H9 (cell line): Measurements from ENCODE around the gene PBX1. TPM values are rescaled to one million over a fixed set of nuclear protein-coding genes. Genes with fewer than 3 reads are reported as not detected.

Experiments used
- DNase-seq: peaks from one replicate; pipeline ENCODE4 v3.0.0-alpha.2; 2017
- H2AFZ ChIP-seq: one replicate; pipeline ENCODE4 v1.6.1; 2013; ENCODE audit warnings: mild to moderate bottlenecking, low read length, control low read depth, moderate library complexity
- H2AK5ac ChIP-seq: 2 replicates; pipeline ENCODE4 v1.6.1; 2013; ENCODE audit warnings: low read length, control low read depth, mixed read lengths; ENCODE audit not compliant: insufficient read length
- H2BK120ac ChIP-seq: one replicate; pipeline ENCODE4 v1.6.1; 2013; ENCODE audit warnings: low read depth, mild to moderate bottlenecking, low read length, control low read depth, inconsistent platforms; ENCODE audit not compliant: poor library complexity, severe bottlenecking
- H2BK12ac ChIP-seq: 2 replicates; pipeline ENCODE4 v1.6.1; 2013; ENCODE audit warnings: low read length, control low read depth, mixed read lengths, low read depth; ENCODE audit not compliant: insufficient read length
- H2BK15ac ChIP-seq: 2 replicates; pipeline ENCODE4 v1.6.1; 2013; ENCODE audit warnings: low read depth, low read length, control low read depth
- H2BK20ac ChIP-seq: one replicate; pipeline ENCODE4 v1.6.1; 2013; ENCODE audit warnings: low read depth, mild to moderate bottlenecking, low read length, control low read depth, inconsistent platforms; ENCODE audit not compliant: poor library complexity, severe bottlenecking
- H2BK5ac ChIP-seq: 2 replicates; pipeline ENCODE4 v1.6.1; 2013; ENCODE audit warnings: low read length, control low read depth, mixed read lengths; ENCODE audit not compliant: insufficient read length
- H3K14ac ChIP-seq: 2 replicates; pipeline ENCODE4 v1.6.1; 2013; ENCODE audit warnings: low read length, control low read depth; ENCODE audit not compliant: insufficient read depth
- H3K18ac ChIP-seq: 2 replicates; pipeline ENCODE4 v1.6.1; 2013; ENCODE audit warnings: low read depth, mild to moderate bottlenecking, mixed read lengths, low read length, control low read depth; ENCODE audit not compliant: insufficient read length
- H3K23ac ChIP-seq: 2 replicates; pipeline ENCODE4 v1.6.1; 2013; ENCODE audit warnings: low read length, control low read depth, mixed read lengths, low read depth; ENCODE audit not compliant: insufficient read length
- H3K23me2 ChIP-seq: 2 replicates; pipeline ENCODE4 v1.6.1; 2013; ENCODE audit warnings: low read depth, mild to moderate bottlenecking, mixed read lengths, low read length, control low read depth; ENCODE audit not compliant: insufficient read length, poor library complexity, severe bottlenecking
- H3K27ac ChIP-seq: 2 replicates; pipeline ENCODE4 v1.5.1; 2013; ENCODE audit warnings: low read length, control low read depth, mixed read lengths, low read depth; ENCODE audit not compliant: insufficient read length
- H3K27me3 ChIP-seq: 2 replicates; pipeline ENCODE4 v1.6.1; 2013; ENCODE audit warnings: low read length, control low read depth, inconsistent platforms; ENCODE audit not compliant: insufficient read depth
- H3K4ac ChIP-seq: 2 replicates; pipeline ENCODE4 v1.6.1; 2013; ENCODE audit warnings: low read depth, mild to moderate bottlenecking, control low read depth, inconsistent platforms, low read length, moderate library complexity
- H3K4me1 ChIP-seq: 2 replicates; pipeline ENCODE4 v1.6.1; 2013; ENCODE audit warnings: low read length, control low read depth, inconsistent platforms; ENCODE audit not compliant: insufficient read depth
- H3K4me2 ChIP-seq: 2 replicates; pipeline ENCODE4 v1.6.1; 2013; ENCODE audit warnings: low read length, control low read depth, mixed read lengths; ENCODE audit not compliant: insufficient read length, insufficient read depth
- H3K56ac ChIP-seq: 2 replicates; pipeline ENCODE4 v1.6.1; 2013; ENCODE audit warnings: low read depth, mild to moderate bottlenecking, mixed read lengths, low read length, control low read depth; ENCODE audit not compliant: insufficient read length
- H3K79me1 ChIP-seq: 2 replicates; pipeline ENCODE4 v1.6.1; 2013; ENCODE audit warnings: low read depth, mild to moderate bottlenecking, moderate library complexity, low read length, control low read depth, inconsistent platforms; ENCODE audit not compliant: insufficient read depth, poor library complexity, severe bottlenecking
- H3K79me2 ChIP-seq: 2 replicates; pipeline ENCODE4 v1.6.1; 2013; ENCODE audit warnings: low read length, control low read depth, inconsistent platforms; ENCODE audit not compliant: insufficient read depth
- H3K9ac ChIP-seq: 2 replicates; pipeline ENCODE4 v1.6.1; 2013; ENCODE audit warnings: low read length, control low read depth, mixed read lengths; ENCODE audit not compliant: insufficient read length; ENCODE audit errors: extremely low read depth
- H3K9me3 ChIP-seq: one replicate; pipeline ENCODE4 v1.6.1; 2013; ENCODE audit warnings: low read depth, low read length, inconsistent platforms; ENCODE audit not compliant: control insufficient read depth
- H3T11ph ChIP-seq: one replicate; pipeline ENCODE4 v1.6.1; 2013; ENCODE audit warnings: mild to moderate bottlenecking, low read length, control low read depth, inconsistent platforms
- H4K20me1 ChIP-seq: one replicate; pipeline ENCODE4 v1.6.1; 2013; ENCODE audit not compliant: control insufficient read depth, insufficient read length, insufficient read depth
- H4K5ac ChIP-seq: 2 replicates; pipeline ENCODE4 v1.6.1; 2013; ENCODE audit warnings: low read depth, mild to moderate bottlenecking, mixed read lengths, low read length, control low read depth; ENCODE audit not compliant: insufficient read length
- H4K8ac ChIP-seq: replicated peaks from 2 replicates; pipeline ENCODE4 v1.6.1; 2013; ENCODE audit warnings: low read length, control low read depth, mixed read lengths, low read depth; ENCODE audit not compliant: insufficient read length
- H4K91ac ChIP-seq: 2 replicates; pipeline ENCODE4 v1.6.1; 2013; ENCODE audit warnings: low read depth, mild to moderate bottlenecking, moderate library complexity, mixed read lengths, low read length, control low read depth; ENCODE audit not compliant: insufficient read length
- H3K27ac Mint-ChIP-seq, 3 experiments: 2 replicates in 2 of 3; 3 replicates in 1 of 3; pipeline ENCODE4 v1.8.0; 2020 to 2021; ENCODE audit warnings: mixed read lengths in 3 of 3, mild to moderate bottlenecking in 1 of 3, moderate library complexity in 1 of 3
- H3K27me3 Mint-ChIP-seq: 2 replicates; pipeline ENCODE4 v1.8.0; 2021; ENCODE audit warnings: low read depth, mild to moderate bottlenecking, moderate library complexity, mixed read lengths
- H3K36me3 Mint-ChIP-seq, 3 experiments: 2 replicates in 2 of 3; 3 replicates in 1 of 3; pipeline ENCODE4 v1.8.0; 2020 to 2021; ENCODE audit warnings: low read depth in 3 of 3, mixed read lengths in 3 of 3; ENCODE audit not compliant: insufficient read depth in 1 of 3
- H3K4me1 Mint-ChIP-seq, 2 experiments: 2 replicates each; pipeline ENCODE4 v1.8.0; 2020; ENCODE audit warnings: mixed read lengths in 2 of 2
- H3K4me3 Mint-ChIP-seq, 2 experiments: 2 replicates in 1 of 2; 3 replicates in 1 of 2; pipeline ENCODE4 v1.8.0; 2020 to 2021; ENCODE audit warnings: mild to moderate bottlenecking in 2 of 2, mixed read lengths in 2 of 2, moderate library complexity in 1 of 2
- H3K9me3 Mint-ChIP-seq, 2 experiments: 2 replicates in 1 of 2; 3 replicates in 1 of 2; pipeline ENCODE4 v1.8.0; 2020; ENCODE audit warnings: mild to moderate bottlenecking in 2 of 2, mixed read lengths in 2 of 2, moderate library complexity in 1 of 2
- WGBS: extraction: QIAGEN DNeasy Blood & Tissue Kit; methylation state at CpG from one replicate; pipeline ENCODE4 v1.1.7; 2013; ENCODE audit warnings: missing lambda C conversion rate, low lambda C conversion rate, mixed read lengths; ENCODE audit not compliant: insufficient read length; ENCODE audit errors: extremely low coverage; 5-methylcytosine and 5-hydroxymethylcytosine counted together
- total RNA-seq: library from RNA; stranded (reverse); gene quantifications from 2 replicates; pipeline ENCODE4 v1.2.1, GENCODE V29; 2021
- TF ChIP-seq, protein P1 (sequence below): fragments of 200-600 bp; sonication (generic); conservative IDR thresholded peaks from 3 replicates; pipeline ENCODE4 v1.8.0; 2021; ENCODE audit warnings: antibody characterized with exemption, mild to moderate bottlenecking

PBX1 gene
- total RNA-seq, 1 experiment from 2014 or later, result 142 TPM

DNA sequence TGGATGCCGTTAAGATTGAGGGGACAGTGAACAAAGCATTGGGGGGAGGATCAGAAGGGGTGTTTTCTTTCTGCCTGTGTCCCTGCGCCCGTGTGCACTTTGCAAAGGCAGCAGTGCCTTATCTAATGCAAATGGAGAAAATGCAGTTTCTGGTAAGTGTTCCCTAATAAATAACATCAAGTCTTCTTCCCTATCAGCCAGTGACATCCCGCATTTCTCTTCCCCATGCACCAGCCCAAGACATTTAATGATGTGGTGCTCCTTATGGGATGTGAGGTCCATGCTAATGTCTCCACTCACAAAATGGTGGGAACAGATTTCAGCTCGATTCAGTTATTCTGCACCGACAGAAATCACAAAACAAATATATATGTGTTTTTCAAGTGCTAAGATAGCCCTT is 111.8 kb downstream of the PBX1 start:
- H4K5ac ChIP-seq, result no peak overlapping the region
- H2BK120ac ChIP-seq, result no peak overlapping the region
- H4K20me1 ChIP-seq, result peaks cover 2% of the 10 kb centered on the region
- peaks cover 3% of the 10 kb centered on the region for H3K79me1 ChIP-seq
- H2AFZ ChIP-seq, result no peak overlapping the region
- H3T11ph ChIP-seq, result no peak overlapping the region
- H3K4me2 ChIP-seq, result no peak overlapping the region
- peaks cover 0 to 3% (median 3%) of the 10 kb centered on the region in 3 experiments; a peak in 3 of 7 replicates for H3K36me3 Mint-ChIP-seq
- no peak overlapping the region for H2BK20ac ChIP-seq
- H3K27me3 Mint-ChIP-seq, result no peaks in the 10 kb centered on the region
- H3K23me2 ChIP-seq, result no peaks in the 10 kb centered on the region
- no peak overlapping the region for H3K4ac ChIP-seq
- H3K79me2 ChIP-seq, result peaks cover 16% of the 10 kb centered on the region; the same call in 1 of the 2 replicates
- H3K9ac ChIP-seq, result no peak overlapping the region
- H3K4me1 Mint-ChIP-seq, result peaks cover 47 to 64% of the 10 kb centered on the region in 2 experiments
- DNase-seq, result no peak
- H3K27ac Mint-ChIP-seq, result peak overlapping the region in 2 of 3 experiments; percentile 1 to 52; a peak in 2 of 7 replicates
- no peak overlapping the region for H3K27ac ChIP-seq
- TF ChIP-seq, protein P1, sequence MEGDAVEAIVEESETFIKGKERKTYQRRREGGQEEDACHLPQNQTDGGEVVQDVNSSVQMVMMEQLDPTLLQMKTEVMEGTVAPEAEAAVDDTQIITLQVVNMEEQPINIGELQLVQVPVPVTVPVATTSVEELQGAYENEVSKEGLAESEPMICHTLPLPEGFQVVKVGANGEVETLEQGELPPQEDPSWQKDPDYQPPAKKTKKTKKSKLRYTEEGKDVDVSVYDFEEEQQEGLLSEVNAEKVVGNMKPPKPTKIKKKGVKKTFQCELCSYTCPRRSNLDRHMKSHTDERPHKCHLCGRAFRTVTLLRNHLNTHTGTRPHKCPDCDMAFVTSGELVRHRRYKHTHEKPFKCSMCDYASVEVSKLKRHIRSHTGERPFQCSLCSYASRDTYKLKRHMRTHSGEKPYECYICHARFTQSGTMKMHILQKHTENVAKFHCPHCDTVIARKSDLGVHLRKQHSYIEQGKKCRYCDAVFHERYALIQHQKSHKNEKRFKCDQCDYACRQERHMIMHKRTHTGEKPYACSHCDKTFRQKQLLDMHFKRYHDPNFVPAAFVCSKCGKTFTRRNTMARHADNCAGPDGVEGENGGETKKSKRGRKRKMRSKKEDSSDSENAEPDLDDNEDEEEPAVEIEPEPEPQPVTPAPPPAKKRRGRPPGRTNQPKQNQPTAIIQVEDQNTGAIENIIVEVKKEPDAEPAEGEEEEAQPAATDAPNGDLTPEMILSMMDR, result no peak
- no peak overlapping the region for H3K56ac ChIP-seq
- no peak overlapping the region for H4K91ac ChIP-seq
- WGBS, result no CpG with 5 or more reads among the region's 6 CpGs
- no peak overlapping the region for H2BK5ac ChIP-seq
- no peak overlapping the region for H3K14ac ChIP-seq
- H3K18ac ChIP-seq, result no peak overlapping the region
- no peak overlapping the region for H2BK15ac ChIP-seq
- H3K4me1 ChIP-seq, result peaks cover 10% of the 10 kb centered on the region
- no peaks in the 10 kb centered on the region for H3K9me3 ChIP-seq
- no peaks in the 10 kb centered on the region for H3K27me3 ChIP-seq
- no peaks in the 10 kb centered on the region for H3K9me3 Mint-ChIP-seq
- no peak overlapping the region for H4K8ac ChIP-seq
- H3K4me3 Mint-ChIP-seq, result no peak overlapping the region
- H3K23ac ChIP-seq, result no peak overlapping the region
- H2AK5ac ChIP-seq, result no peak overlapping the region
- H2BK12ac ChIP-seq, result no peak overlapping the region
